ENCODE measurements around the gene KIF3B.

KIF3B gene

DNA sequence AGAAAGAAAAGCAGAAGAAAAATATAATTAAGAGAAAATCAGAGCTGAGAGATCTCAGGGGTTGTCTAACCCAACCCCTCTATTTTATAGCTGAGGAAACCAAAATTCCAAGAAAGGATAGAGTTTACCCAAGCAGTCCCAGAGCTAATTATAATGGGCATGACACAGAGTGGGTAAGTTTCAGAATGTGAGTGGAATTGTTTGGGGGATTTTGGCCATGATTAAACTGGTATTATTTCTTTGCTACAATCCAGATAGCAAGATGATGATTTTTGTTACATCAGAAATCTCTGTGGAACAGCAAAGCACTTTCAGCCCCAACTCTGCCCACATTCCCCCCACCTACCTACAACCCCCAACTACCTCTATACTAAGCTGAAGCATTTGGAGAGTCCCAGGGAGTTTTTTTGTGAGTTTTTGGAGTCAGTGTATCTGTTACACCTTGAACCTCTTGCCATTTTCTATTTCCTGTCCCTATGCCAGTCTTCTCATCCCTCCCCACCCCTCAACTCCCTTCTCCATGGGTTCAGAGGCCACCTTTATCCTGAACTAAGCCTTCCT lies 45.0 kb upstream of the KIF3B start:
- TF ChIP-seq, protein P1, sequence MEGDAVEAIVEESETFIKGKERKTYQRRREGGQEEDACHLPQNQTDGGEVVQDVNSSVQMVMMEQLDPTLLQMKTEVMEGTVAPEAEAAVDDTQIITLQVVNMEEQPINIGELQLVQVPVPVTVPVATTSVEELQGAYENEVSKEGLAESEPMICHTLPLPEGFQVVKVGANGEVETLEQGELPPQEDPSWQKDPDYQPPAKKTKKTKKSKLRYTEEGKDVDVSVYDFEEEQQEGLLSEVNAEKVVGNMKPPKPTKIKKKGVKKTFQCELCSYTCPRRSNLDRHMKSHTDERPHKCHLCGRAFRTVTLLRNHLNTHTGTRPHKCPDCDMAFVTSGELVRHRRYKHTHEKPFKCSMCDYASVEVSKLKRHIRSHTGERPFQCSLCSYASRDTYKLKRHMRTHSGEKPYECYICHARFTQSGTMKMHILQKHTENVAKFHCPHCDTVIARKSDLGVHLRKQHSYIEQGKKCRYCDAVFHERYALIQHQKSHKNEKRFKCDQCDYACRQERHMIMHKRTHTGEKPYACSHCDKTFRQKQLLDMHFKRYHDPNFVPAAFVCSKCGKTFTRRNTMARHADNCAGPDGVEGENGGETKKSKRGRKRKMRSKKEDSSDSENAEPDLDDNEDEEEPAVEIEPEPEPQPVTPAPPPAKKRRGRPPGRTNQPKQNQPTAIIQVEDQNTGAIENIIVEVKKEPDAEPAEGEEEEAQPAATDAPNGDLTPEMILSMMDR (IDR thresholded peaks at IDR 0.05; ENCODE audit: low read depth, low read length, missing control alignments): no peak
- H3K4me3 ChIP-seq (ENCODE audit: low read depth, low read length): no peak overlapping the region
- no peak for DNase-seq (ENCODE audit: low read depth)

DNA sequence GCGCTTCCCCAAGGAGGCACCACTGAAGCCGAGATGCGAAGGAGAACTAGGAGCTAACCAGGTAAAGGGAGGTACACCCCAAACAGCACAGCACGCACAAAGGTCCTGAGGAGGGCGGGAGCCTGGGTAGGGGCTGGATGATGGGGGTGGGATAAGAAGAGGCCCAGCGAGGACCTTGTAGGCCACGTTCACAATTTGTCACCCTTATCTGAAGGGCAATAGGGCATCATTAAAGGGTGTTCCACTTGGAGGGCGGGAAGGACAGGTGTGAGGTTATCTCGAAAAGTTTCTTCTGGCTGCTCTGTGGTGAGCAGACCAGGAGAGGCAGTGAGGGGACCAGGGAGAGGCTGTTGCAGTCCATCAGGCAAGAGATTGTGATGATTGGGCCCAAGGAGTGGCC lies 44.2 kb upstream of the KIF3B start:
- H3K4me3 ChIP-seq (ENCODE audit: low read depth, low read length): no peak overlapping the region
- no peak for DNase-seq (ENCODE audit: low read depth)
- TF ChIP-seq, protein P1 (IDR thresholded peaks at IDR 0.05; ENCODE audit: low read depth, low read length, missing control alignments): no peak

- TF ChIP-seq, protein P1 (IDR thresholded peaks at IDR 0.05; ENCODE audit: low read depth, low read length, missing control alignments): no peak
- no peak overlapping the region for H3K4me3 ChIP-seq (ENCODE audit: low read depth, low read length)
- DNase-seq (ENCODE audit: low read depth): no peak
These were observed 43.2 kb upstream of the KIF3B start for GRCh38 chr20:32234135-32234808.

GRCh38 chr20:32235331-32236047 lies 42.0 kb upstream of the KIF3B start:
- no peak for DNase-seq (ENCODE audit: low read depth)
- TF ChIP-seq, protein P1 (IDR thresholded peaks at IDR 0.05; ENCODE audit: low read depth, low read length, missing control alignments): no peak
- no peak overlapping the region for H3K4me3 ChIP-seq (ENCODE audit: low read depth, low read length)

GRCh38 chr20:32236048-32236533 lies 41.4 kb upstream of the KIF3B start:
- no peak for DNase-seq (ENCODE audit: low read depth)
- H3K4me3 ChIP-seq (ENCODE audit: low read depth, low read length): no peak overlapping the region
- TF ChIP-seq, protein P1 (IDR thresholded peaks at IDR 0.05; ENCODE audit: low read depth, low read length, missing control alignments): no peak

- no peak overlapping the region for H3K4me3 ChIP-seq (ENCODE audit: low read depth, low read length)
- no peak for DNase-seq (ENCODE audit: low read depth)
- TF ChIP-seq, protein P1 (IDR thresholded peaks at IDR 0.05; ENCODE audit: low read depth, low read length, missing control alignments): no peak
These were observed 40.6 kb upstream of the KIF3B start for GRCh38 chr20:32236819-32237218.

All from GM12864 (cell line).